ENCODE measurements around the gene BTBD9. TPM values are rescaled to one million over a fixed set of nuclear protein-coding genes. Genes with fewer than 3 reads are reported as not detected.

The BTBD9 gene
- total RNA-seq, 1 donor from 2014 or later: 10.3 TPM

DNA sequence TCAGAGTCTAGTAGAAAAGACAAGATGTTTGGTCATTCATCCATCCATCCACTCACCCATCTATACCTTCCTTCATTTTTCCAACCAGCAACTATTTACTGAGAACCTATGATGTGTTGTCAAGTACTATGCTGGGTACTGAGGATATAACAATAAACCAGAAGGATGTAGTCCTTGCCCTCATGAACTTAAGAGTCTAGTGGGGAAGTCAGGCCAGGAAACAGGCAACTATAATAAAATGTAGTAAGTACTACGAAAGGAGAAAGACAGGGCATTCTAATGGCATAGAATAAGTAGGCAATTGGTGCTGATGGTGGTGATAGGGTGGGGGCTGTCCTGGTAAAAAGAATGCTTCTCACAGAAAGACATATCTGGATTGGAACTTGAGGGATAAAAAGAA, 245.7 kb downstream of the BTBD9 start:
- Histone ChIP-seq H3K4me3 (ENCODE audit: insufficient read depth, low read depth, low read length) (no peak overlapping the region), H3K27ac (ENCODE audit: low read depth, low read length) (no peak overlapping the region), H3K9ac (ENCODE audit: low read length) (no peak overlapping the region), H3K36me3 (ENCODE audit: insufficient read depth, low read length) (no peaks in the 10 kb centered on the region), H3K79me2 (ENCODE audit: insufficient read depth, low read length) (no peaks in the 10 kb centered on the region), H3K4me2 (ENCODE audit: low read length) (no peak overlapping the region), H3K9me3 (ENCODE audit: insufficient read depth, low read depth, low read length) (no peaks in the 10 kb centered on the region), H2AFZ (ENCODE audit: low read depth, low read length) (no peak overlapping the region), H3K27me3 (ENCODE audit: insufficient read depth, low read length) (no peaks in the 10 kb centered on the region), H4K20me1 (ENCODE audit: insufficient read depth, low read length) (no peaks in the 10 kb centered on the region), H3K4me1 (ENCODE audit: insufficient read depth, low read length) (peaks cover 4% of the 10 kb centered on the region)
- no peak for FAIRE-seq
- Mint-ChIP-seq H3K4me3 (ENCODE audit: unreplicated experiment) (no peak overlapping the region), H3K27me3 (ENCODE audit: low read depth, unreplicated experiment) (no peaks in the 10 kb centered on the region), H3K4me1 (ENCODE audit: low read depth, unreplicated experiment) (peaks cover 19% of the 10 kb centered on the region), H3K36me3 (ENCODE audit: low read depth, unreplicated experiment) (peaks cover 2% of the 10 kb centered on the region), H3K9me3 (ENCODE audit: unreplicated experiment) (peaks cover 4% of the 10 kb centered on the region), H3K27ac (ENCODE audit: unreplicated experiment) (peak overlapping the region; percentile 64)
- TF ChIP-seq EZH2 (IDR thresholded peaks at IDR 0.05; ENCODE audit: insufficient read depth, low read length): no peak
- TF ChIP-seq, protein P1, sequence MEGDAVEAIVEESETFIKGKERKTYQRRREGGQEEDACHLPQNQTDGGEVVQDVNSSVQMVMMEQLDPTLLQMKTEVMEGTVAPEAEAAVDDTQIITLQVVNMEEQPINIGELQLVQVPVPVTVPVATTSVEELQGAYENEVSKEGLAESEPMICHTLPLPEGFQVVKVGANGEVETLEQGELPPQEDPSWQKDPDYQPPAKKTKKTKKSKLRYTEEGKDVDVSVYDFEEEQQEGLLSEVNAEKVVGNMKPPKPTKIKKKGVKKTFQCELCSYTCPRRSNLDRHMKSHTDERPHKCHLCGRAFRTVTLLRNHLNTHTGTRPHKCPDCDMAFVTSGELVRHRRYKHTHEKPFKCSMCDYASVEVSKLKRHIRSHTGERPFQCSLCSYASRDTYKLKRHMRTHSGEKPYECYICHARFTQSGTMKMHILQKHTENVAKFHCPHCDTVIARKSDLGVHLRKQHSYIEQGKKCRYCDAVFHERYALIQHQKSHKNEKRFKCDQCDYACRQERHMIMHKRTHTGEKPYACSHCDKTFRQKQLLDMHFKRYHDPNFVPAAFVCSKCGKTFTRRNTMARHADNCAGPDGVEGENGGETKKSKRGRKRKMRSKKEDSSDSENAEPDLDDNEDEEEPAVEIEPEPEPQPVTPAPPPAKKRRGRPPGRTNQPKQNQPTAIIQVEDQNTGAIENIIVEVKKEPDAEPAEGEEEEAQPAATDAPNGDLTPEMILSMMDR (IDR thresholded peaks at IDR 0.05; ENCODE audit: insufficient read depth, low read depth, low read length): no peak
- DNase-seq (ENCODE audit: low read depth): no peak

DNA sequence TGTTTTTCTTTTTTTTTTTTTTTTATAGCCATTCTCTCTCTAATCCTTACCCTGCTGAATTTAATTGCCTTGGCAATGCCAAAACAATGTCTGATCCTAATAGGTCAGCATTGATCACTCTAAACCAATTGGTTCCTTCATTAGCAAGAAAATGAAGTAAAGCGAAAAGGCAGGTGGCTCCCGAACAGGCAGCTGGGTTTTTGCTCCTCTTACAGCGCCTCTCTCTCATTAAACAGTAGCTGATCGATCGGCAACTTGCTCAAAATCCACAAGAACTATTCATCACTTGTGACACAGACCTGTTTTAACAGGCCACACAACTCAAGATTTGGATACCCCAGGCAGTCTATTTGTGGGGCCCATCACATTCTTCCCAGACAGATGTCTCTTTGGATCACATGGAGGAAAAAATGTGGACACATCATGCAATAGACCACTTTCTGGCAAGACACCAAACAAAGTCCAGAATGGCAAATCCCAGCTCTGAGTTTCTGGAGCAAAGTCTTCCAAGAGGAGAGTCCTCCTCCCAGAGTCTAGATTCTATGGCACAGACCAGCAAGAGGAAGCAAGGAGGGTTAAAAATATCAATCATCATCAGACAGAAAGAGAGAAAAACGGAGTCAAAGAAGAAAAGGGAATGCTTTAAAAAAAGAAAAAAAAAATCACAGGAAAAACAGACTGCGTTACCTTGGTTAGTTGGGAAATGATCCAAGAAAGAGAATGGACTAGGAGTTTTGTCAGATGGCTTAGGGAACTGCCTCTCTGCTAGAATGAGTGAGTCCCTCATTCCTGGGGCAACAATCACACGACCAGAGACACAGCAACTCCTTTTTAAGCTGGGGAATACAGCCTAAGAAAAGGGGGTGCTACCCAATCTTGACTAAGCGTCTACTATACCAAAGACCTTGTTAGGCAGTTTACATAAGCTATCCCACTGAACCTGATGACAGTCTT, 247.8 kb downstream of the BTBD9 start:
- Mint-ChIP-seq H3K27ac (ENCODE audit: unreplicated experiment) (peak overlapping the region; percentile 90), H3K36me3 (ENCODE audit: low read depth, unreplicated experiment) (peaks cover 2% of the 10 kb centered on the region), H3K4me3 (ENCODE audit: unreplicated experiment) (peak overlapping the region; percentile 28), H3K9me3 (ENCODE audit: unreplicated experiment) (peaks cover 4% of the 10 kb centered on the region), H3K27me3 (ENCODE audit: low read depth, unreplicated experiment) (no peaks in the 10 kb centered on the region), H3K4me1 (ENCODE audit: low read depth, unreplicated experiment) (peaks cover 19% of the 10 kb centered on the region)
- H3K9ac ChIP-seq (ENCODE audit: low read length): no peak overlapping the region
- peaks cover 4% of the 10 kb centered on the region for H3K4me1 ChIP-seq (ENCODE audit: insufficient read depth, low read length)
- no peaks in the 10 kb centered on the region for H3K9me3 ChIP-seq (ENCODE audit: insufficient read depth, low read depth, low read length)
- H3K27ac ChIP-seq (ENCODE audit: low read depth, low read length): no peak overlapping the region
- DNase-seq (ENCODE audit: low read depth): peak; percentile 67
- no peak overlapping the region for H2AFZ ChIP-seq (ENCODE audit: low read depth, low read length)
- TF ChIP-seq, protein P1 (IDR thresholded peaks at IDR 0.05; ENCODE audit: insufficient read depth, low read depth, low read length): no peak
- no peak for TF ChIP-seq EZH2 (IDR thresholded peaks at IDR 0.05; ENCODE audit: insufficient read depth, low read length)
- H3K27me3 ChIP-seq (ENCODE audit: insufficient read depth, low read length): no peaks in the 10 kb centered on the region
- no peak for FAIRE-seq
- no peaks in the 10 kb centered on the region for H3K36me3 ChIP-seq (ENCODE audit: insufficient read depth, low read length)
- no peaks in the 10 kb centered on the region for H3K79me2 ChIP-seq (ENCODE audit: insufficient read depth, low read length)
- peak overlapping the region; percentile 21 for H3K4me2 ChIP-seq (ENCODE audit: low read length)
- no peaks in the 10 kb centered on the region for H4K20me1 ChIP-seq (ENCODE audit: insufficient read depth, low read length)
- H3K4me3 ChIP-seq (ENCODE audit: insufficient read depth, low read depth, low read length): no peak overlapping the region

DNA sequence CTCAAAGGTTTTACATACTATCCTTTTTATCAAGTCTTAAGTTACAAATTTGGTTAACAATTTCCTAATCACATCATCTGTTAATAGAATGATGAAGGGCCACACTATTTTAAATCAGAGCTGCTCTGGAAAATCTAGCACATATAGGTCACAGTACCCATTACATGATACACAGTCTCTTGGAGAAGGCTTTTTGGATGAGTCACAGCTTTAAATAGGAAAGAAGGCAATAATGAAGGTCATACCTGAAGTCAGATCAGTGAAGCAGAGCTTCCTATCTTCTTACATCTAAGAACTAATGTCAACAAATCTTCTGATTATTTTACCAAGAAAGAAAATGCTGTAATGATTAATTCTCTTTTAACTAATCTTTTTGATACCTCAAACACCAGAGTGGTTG, 248.5 kb downstream of the BTBD9 start:
- no peak overlapping the region for H3K4me3 Mint-ChIP-seq (ENCODE audit: unreplicated experiment)
- DNase-seq (ENCODE audit: low read depth) (peak; percentile 60), FAIRE-seq (peak; percentile 73)
- no peaks in the 10 kb centered on the region for H3K27me3 ChIP-seq (ENCODE audit: insufficient read depth, low read length)
- no peaks in the 10 kb centered on the region for H3K9me3 ChIP-seq (ENCODE audit: insufficient read depth, low read depth, low read length)
- no peaks in the 10 kb centered on the region for H3K79me2 ChIP-seq (ENCODE audit: insufficient read depth, low read length)
- peaks cover 19% of the 10 kb centered on the region for H3K4me1 Mint-ChIP-seq (ENCODE audit: low read depth, unreplicated experiment)
- no peaks in the 10 kb centered on the region for H4K20me1 ChIP-seq (ENCODE audit: insufficient read depth, low read length)
- H2AFZ ChIP-seq (ENCODE audit: low read depth, low read length): no peak overlapping the region
- H3K27ac ChIP-seq (ENCODE audit: low read depth, low read length): no peak overlapping the region
- peaks cover 4% of the 10 kb centered on the region for H3K9me3 Mint-ChIP-seq (ENCODE audit: unreplicated experiment)
- H3K4me3 ChIP-seq (ENCODE audit: insufficient read depth, low read depth, low read length): no peak overlapping the region
- H3K36me3 ChIP-seq (ENCODE audit: insufficient read depth, low read length): no peaks in the 10 kb centered on the region
- H3K9ac ChIP-seq (ENCODE audit: low read length): no peak overlapping the region
- H3K4me2 ChIP-seq (ENCODE audit: low read length): peak overlapping the region; percentile 1
- TF ChIP-seq EZH2 (IDR thresholded peaks at IDR 0.05; ENCODE audit: insufficient read depth, low read length): no peak
- TF ChIP-seq, protein P1 (IDR thresholded peaks at IDR 0.05; ENCODE audit: insufficient read depth, low read depth, low read length): no peak
- no peaks in the 10 kb centered on the region for H3K27me3 Mint-ChIP-seq (ENCODE audit: low read depth, unreplicated experiment)
- no peak overlapping the region for H3K27ac Mint-ChIP-seq (ENCODE audit: unreplicated experiment)
- H3K4me1 ChIP-seq (ENCODE audit: insufficient read depth, low read length): peaks cover 4% of the 10 kb centered on the region
- peaks cover 2% of the 10 kb centered on the region for H3K36me3 Mint-ChIP-seq (ENCODE audit: low read depth, unreplicated experiment)
